H1 (cell line): ENCODE data around the gene KCND3. TPM values are rescaled to one million over a fixed set of nuclear protein-coding genes. Genes with fewer than 3 reads are reported as not detected.

ENCODE experiments used
- CTCF ChIA-PET: fragments of 300-600 bp; sonication (Branson Sonifier 250); formaldehyde crosslinking; loops from one replicate; lab custom pipeline; 2021; ENCODE audit not compliant: partially characterized antibody; lab: Charles Lee
- POLR2A ChIA-PET: fragments of 300-600 bp; sonication (Branson Sonifier 250); formaldehyde crosslinking; loops from one replicate; lab custom pipeline; 2021; ENCODE audit warnings: inconsistent platforms; ENCODE audit not compliant: partially characterized antibody; lab: Charles Lee
- DNase-seq, 2 experiments: peaks; one replicate each; pipeline versions ENCODE4 v3.0.0 to v3.0.0-alpha.2; 2010 to 2022; ENCODE audit warnings: low spot score in 2 of 2, low read depth in 1 of 2, mixed read lengths in 1 of 2
- FAIRE-seq: peaks from 2 replicates; lab custom pipeline; 2011; peaks lifted over from hg19 to GRCh38; lab: Jason Lieb, UNC
- H2AFZ ChIP-seq: 2 replicates; pipeline ENCODE4 v1.8.1; 2012; ENCODE audit warnings: low read length, inconsistent platforms
- H2AK5ac ChIP-seq: 2 replicates; pipeline ENCODE4 v1.6.1; 2013; ENCODE audit warnings: low read depth, low read length
- H2BK120ac ChIP-seq: replicated peaks from 2 replicates; pipeline ENCODE3; 2013; ENCODE audit warnings: low read depth, low read length, inconsistent platforms
- H2BK12ac ChIP-seq: 2 replicates; pipeline ENCODE4 v1.6.1; 2013; ENCODE audit warnings: low read depth, low read length
- H2BK15ac ChIP-seq: 2 replicates; pipeline ENCODE4 v1.6.1; 2013; ENCODE audit warnings: low read length
- H2BK20ac ChIP-seq: 2 replicates; pipeline ENCODE4 v1.6.1; 2013; ENCODE audit warnings: low read length
- H2BK5ac ChIP-seq: 2 replicates; pipeline ENCODE4 v1.6.1; 2013; ENCODE audit warnings: low read depth, low read length
- H3K14ac ChIP-seq: 2 replicates; pipeline ENCODE4 v1.6.1; 2013; ENCODE audit warnings: inconsistent platforms; ENCODE audit not compliant: insufficient read length
- H3K18ac ChIP-seq: 2 replicates; pipeline ENCODE4 v1.6.1; 2013; ENCODE audit warnings: low read length; ENCODE audit errors: extremely low read depth
- H3K23ac ChIP-seq: 2 replicates; pipeline ENCODE4 v1.6.1; 2013; ENCODE audit warnings: inconsistent platforms; ENCODE audit not compliant: insufficient read length
- H3K23me2 ChIP-seq: 2 replicates; pipeline ENCODE4 v1.6.1; 2013; ENCODE audit warnings: low read depth, low read length
- H3K27ac ChIP-seq: 2 replicates; pipeline ENCODE4 v1.6.1; 2011; ENCODE audit warnings: low read depth, low read length, inconsistent platforms
- H3K27me3 ChIP-seq, 4 experiments: replicated peaks in 1 of 4; 1 replicate in 1 of 4; 2 replicates in 3 of 4; pipeline versions ENCODE4 v1.6.1 to v1.8.1; 2011 to 2013; ENCODE audit warnings: low read length in 3 of 4, mild to moderate bottlenecking in 3 of 4, inconsistent platforms in 2 of 4, mixed read lengths in 2 of 4, moderate library complexity in 1 of 4; ENCODE audit not compliant: control insufficient read depth in 3 of 4, insufficient read depth in 3 of 4; ENCODE audit errors: extremely low read depth in 1 of 4
- H3K36me3 ChIP-seq, 4 experiments: 2 replicates each; pipeline versions ENCODE4 v1.6.1 to v1.8.1; 2011 to 2013; ENCODE audit warnings: mild to moderate bottlenecking in 4 of 4, low read length in 3 of 4, moderate library complexity in 2 of 4, control low read depth in 1 of 4, inconsistent platforms in 1 of 4; ENCODE audit not compliant: insufficient read depth in 4 of 4, control insufficient read depth in 2 of 4
- H3K4ac ChIP-seq: replicated peaks from 2 replicates; pipeline ENCODE3; 2013; ENCODE audit warnings: low read length, low read depth, mixed read lengths, inconsistent platforms; ENCODE audit not compliant: insufficient read length
- H3K4me1 ChIP-seq, 4 experiments: replicated peaks in 1 of 4; 1 replicate in 1 of 4; 2 replicates in 3 of 4; pipeline versions ENCODE4 v1.6.1 to v1.8.1; 2011 to 2013; ENCODE audit warnings: low read length in 3 of 4, inconsistent platforms in 2 of 4, mixed read lengths in 1 of 4; ENCODE audit not compliant: insufficient read depth in 4 of 4, control insufficient read depth in 3 of 4
- H3K4me2 ChIP-seq, 2 experiments: 2 replicates each; pipeline versions ENCODE4 v1.6.1 to v1.8.1; 2011 to 2013; ENCODE audit warnings: low read depth in 2 of 2, low read length in 2 of 2, control low read depth in 1 of 2, inconsistent platforms in 1 of 2, mild to moderate bottlenecking in 1 of 2; ENCODE audit not compliant: insufficient read depth in 1 of 2
- H3K4me3 ChIP-seq, 4 experiments: fragments of 200-600, 300-600 bp in 1 of 4; sonication (generic), shearing (Covaris generic), sonication (Bioruptor Twin) in 1 of 4; 2 replicates each; pipeline versions ENCODE4 v1.5.1 to v1.8.1; 2011 to 2016; ENCODE audit warnings: low read length in 4 of 4, low read depth in 3 of 4, control low read depth in 2 of 4, inconsistent platforms in 2 of 4, mild to moderate bottlenecking in 2 of 4, mixed read lengths in 1 of 4, moderate library complexity in 1 of 4; ENCODE audit not compliant: insufficient read depth in 2 of 4; ENCODE audit errors: extremely low read depth in 1 of 4
- H3K56ac ChIP-seq: replicated peaks from 2 replicates; pipeline ENCODE3; 2013; ENCODE audit warnings: low read depth, mild to moderate bottlenecking, mixed read lengths, low read length, inconsistent platforms; ENCODE audit not compliant: insufficient read length
- H3K79me1 ChIP-seq: 2 replicates; pipeline ENCODE4 v1.6.1; 2013; ENCODE audit warnings: low read depth, low read length, control low read depth
- H3K79me2 ChIP-seq, 2 experiments: 2 replicates each; pipeline versions ENCODE4 v1.6.1 to v1.8.1; 2012 to 2013; ENCODE audit warnings: low read length in 2 of 2, mild to moderate bottlenecking in 2 of 2, inconsistent platforms in 1 of 2; ENCODE audit not compliant: insufficient read depth in 2 of 2, control insufficient read depth in 1 of 2
- H3K9ac ChIP-seq, 4 experiments: replicated peaks in 1 of 4; 1 replicate in 1 of 4; 2 replicates in 3 of 4; pipeline versions ENCODE4 v1.6.1 to v1.8.1; 2011 to 2013; ENCODE audit warnings: low read depth in 3 of 4, low read length in 3 of 4, control low read depth in 2 of 4, mild to moderate bottlenecking in 2 of 4, moderate library complexity in 2 of 4, inconsistent platforms in 1 of 4; ENCODE audit errors: extremely low read depth in 1 of 4
- H3K9me3 ChIP-seq, 2 experiments: 2 replicates each; pipeline versions ENCODE4 v1.6.1 to v1.8.1; 2012 to 2013; ENCODE audit warnings: mild to moderate bottlenecking in 2 of 2, moderate library complexity in 2 of 2, control low read depth in 1 of 2, inconsistent platforms in 1 of 2, low read depth in 1 of 2, low read length in 1 of 2, mixed read lengths in 1 of 2; ENCODE audit not compliant: insufficient read depth in 2 of 2
- H4K20me1 ChIP-seq, 2 experiments: replicated peaks in 1 of 2; 2 replicates each; pipeline versions ENCODE3 to v1.8.1; 2011 to 2013; ENCODE audit warnings: inconsistent platforms in 2 of 2, low read length in 2 of 2, mild to moderate bottlenecking in 1 of 2; ENCODE audit not compliant: insufficient read depth in 2 of 2, control insufficient read depth in 1 of 2
- H4K5ac ChIP-seq: 2 replicates; pipeline ENCODE4 v1.6.1; 2013; ENCODE audit warnings: low read length, low read depth, mixed read lengths, inconsistent platforms; ENCODE audit not compliant: insufficient read length
- H4K8ac ChIP-seq: 2 replicates; pipeline ENCODE4 v1.8.0; 2013; ENCODE audit warnings: mild to moderate bottlenecking, moderate library complexity, low read length, inconsistent platforms; ENCODE audit not compliant: insufficient read depth; ENCODE audit errors: extremely low read depth
- H4K91ac ChIP-seq: replicated peaks from 2 replicates; pipeline ENCODE3; 2013; ENCODE audit warnings: low read length, mixed read lengths, inconsistent platforms; ENCODE audit not compliant: insufficient read length
- CREB1 ChIP-seq: IDR thresholded peaks from 2 replicates; pipeline ENCODE4 v1.6.1; 2012; ENCODE audit warnings: inconsistent platforms
- JUN ChIP-seq: IDR thresholded peaks from 2 replicates; pipeline ENCODE4 v1.6.1; 2011; ENCODE audit warnings: low read depth, mild to moderate bottlenecking, improper control_type of control experiment, low read length
- POU5F1 ChIP-seq: IDR thresholded peaks from 2 replicates; pipeline ENCODE4 v1.6.1; 2011; ENCODE audit warnings: low read depth, mild to moderate bottlenecking, low read length, moderate library complexity
- RAD21 ChIP-seq, 2 experiments: IDR thresholded peaks in 1 of 2; conservative IDR thresholded peaks in 1 of 2; 2 replicates each; pipeline ENCODE4 v1.6.1; 2011; ENCODE audit warnings: low read depth in 2 of 2, low read length in 2 of 2, improper control_type of control experiment in 1 of 2, inconsistent platforms in 1 of 2, mild to moderate bottlenecking in 1 of 2, moderate library complexity in 1 of 2
- SIX5 ChIP-seq: IDR thresholded peaks from 2 replicates; pipeline ENCODE4 v1.6.1; 2011; ENCODE audit warnings: mild to moderate bottlenecking, low read depth, low read length
- SP4 ChIP-seq: IDR thresholded peaks from 2 replicates; pipeline ENCODE4 v1.6.1; 2012; ENCODE audit warnings: low read length, inconsistent platforms
- SRF ChIP-seq: IDR thresholded peaks from 2 replicates; pipeline ENCODE4 v1.6.1; 2011; ENCODE audit warnings: mild to moderate bottlenecking, low read depth, low read length, moderate library complexity
- TAF7 ChIP-seq: optimal IDR thresholded peaks from 2 replicates; pipeline ENCODE3; 2011; ENCODE audit warnings: low read depth, mild to moderate bottlenecking, inconsistent platforms, low read length, moderate library complexity, borderline replicate concordance
- TCF12 ChIP-seq: IDR thresholded peaks from 2 replicates; pipeline ENCODE4 v1.6.1; 2011; ENCODE audit warnings: low read depth, mild to moderate bottlenecking, low read length
- ZNF274 ChIP-seq: IDR thresholded peaks from 2 replicates; pipeline ENCODE4 v1.7.0; 2012; ENCODE audit warnings: low read length, borderline replicate concordance; ENCODE audit errors: extremely low read depth
- WGBS, 2 experiments: shearing (Covaris generic) in 1 of 2; methylation state at CpG; one replicate each; pipeline versions ENCODE4 v1.1.6 to v1.1.7; 2013 to 2015; ENCODE audit warnings: low lambda C conversion rate in 2 of 2, mixed read lengths in 2 of 2, inconsistent platforms in 1 of 2, low coverage in 1 of 2, missing lambda C conversion rate in 1 of 2; ENCODE audit not compliant: insufficient replicate concordance in 2 of 2, insufficient coverage in 1 of 2, insufficient read length in 1 of 2; ENCODE audit errors: extremely low coverage in 1 of 2, missing lambda C conversion rate in 1 of 2; 5-methylcytosine and 5-hydroxymethylcytosine counted together
- polyA plus RNA-seq, 7 experiments: library from polyadenylated mRNA; depleted of rRNA in 3 of 7; stranded (reverse) in 5 of 7; unstranded in 2 of 7; fragments of >200 nt in 5 of 7; fragments of 200-250 nt in 2 of 7; gene quantifications; 1 replicate in 5 of 7; 2 replicates in 1 of 7; 4 replicates in 1 of 7; pipeline versions ENCODE4 v1.2.1 to v1.2.3, GENCODE V29; 2011 to 2013; ENCODE audit warnings: missing spikeins in 2 of 7, mixed read lengths in 2 of 7
- total RNA-seq: library from RNA; stranded (reverse); fragmentation: NEBNext Ultra II Directional; extraction: Animal tissue kit (Norgen Biotek cat#: 25700); gene quantifications from 2 replicates; pipeline ENCODE4 v1.2.1, GENCODE V29; 2021
- TF ChIP-seq, protein P1 (sequence below): IDR thresholded peaks from 2 replicates; pipeline ENCODE4 v1.6.1; 2011; ENCODE audit warnings: low read length, improper control_type of control experiment

KCND3 gene
- total and polyA plus RNA-seq, 2 of the 8 experiments (the other 6 are each of a cell fraction or from before 2014, with no cell fraction given), result 0.14 to 0.48 TPM

- no peaks in the 10 kb centered on the region; the same call in 1 of the 2 replicates for H3K79me1 ChIP-seq
- H3K23me2 ChIP-seq, result no peaks in the 10 kb centered on the region; the same call in none of the 2 replicates
- no peak for FAIRE-seq
- POLR2A ChIA-PET, result no interaction called here
- H3K23ac ChIP-seq, result no peak overlapping the region
- no peak for TF ChIP-seq SIX5
- TF ChIP-seq POU5F1, result no peak
- TF ChIP-seq TCF12, result no peak
- TF ChIP-seq SP4, result no peak
- TF ChIP-seq RAD21 (IDR thresholded peaks at IDR 0.05 in 1 of 2, conservative IDR thresholded peaks at IDR 0.05 in 1 of 2; ENCODE audit: low read depth in 2 of 2, low read length in 2 of 2), result no peak
- no peak for TF ChIP-seq ZNF274
- TF ChIP-seq JUN, result no peak
- TF ChIP-seq TAF7, result no peak
- TF ChIP-seq, protein P1, sequence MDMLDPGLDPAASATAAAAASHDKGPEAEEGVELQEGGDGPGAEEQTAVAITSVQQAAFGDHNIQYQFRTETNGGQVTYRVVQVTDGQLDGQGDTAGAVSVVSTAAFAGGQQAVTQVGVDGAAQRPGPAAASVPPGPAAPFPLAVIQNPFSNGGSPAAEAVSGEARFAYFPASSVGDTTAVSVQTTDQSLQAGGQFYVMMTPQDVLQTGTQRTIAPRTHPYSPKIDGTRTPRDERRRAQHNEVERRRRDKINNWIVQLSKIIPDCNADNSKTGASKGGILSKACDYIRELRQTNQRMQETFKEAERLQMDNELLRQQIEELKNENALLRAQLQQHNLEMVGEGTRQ, result no peak
- no peak for TF ChIP-seq SRF
- no peak for TF ChIP-seq CREB1
- TF ChIP-seq, all 59 proteins: peak for 0
- Histone ChIP-seq H3K9me3 (no peaks in the 10 kb centered on the region), H4K20me1 (no peaks in the 10 kb centered on the region), H3K79me2 (no peaks in the 10 kb centered on the region), H2BK20ac (no peak overlapping the region), H2BK12ac (no peak overlapping the region), H3K4me3 (no peak overlapping the region), H3K36me3 (no peaks in the 10 kb centered on the region), H3K14ac (no peak overlapping the region), H2BK5ac (no peak overlapping the region), H3K4me2 (no peak overlapping the region), H3K18ac (no peak overlapping the region), H3K4me1 (peaks cover 2 to 11% (median 6%) of the 10 kb centered on the region in 4 experiments; a peak in 6 of 7 replicates), H4K91ac (no peak overlapping the region), H3K9ac (no peak overlapping the region), H2BK120ac (no peak overlapping the region), H3K27ac (no peak overlapping the region), H3K4ac (no peak overlapping the region), H4K5ac (no peak overlapping the region), H3K27me3 (no peaks in the 10 kb centered on the region; a peak in 2 of 7 replicates), H2AK5ac (no peak overlapping the region), H2BK15ac (no peak overlapping the region), H2AFZ (no peak overlapping the region), H3K56ac (no peak overlapping the region), H4K8ac (no peak overlapping the region)
- no peak for DNase-seq
- WGBS, 2 experiments, result 78% methylated on average over 12 of the region's 13 CpGs; no CpG with 5 or more reads in 1 of the 2 experiments
- CTCF ChIA-PET, result interaction anchor here (0.9 to 1.9 kb wide), 9 partner anchors 11 to 265 kb away, joined by 3 to 4 read pairs (median 3); no protein-coding TSS in a partner anchor
Observed at GRCh38 chr1:111967067-111967690, 22.3 kb downstream of the KCND3 start.
